Measurements from ENCODE around the gene SLC2A11.

GRCh38 chr22:23818541-23818940 lies 39.1 kb upstream of the SLC2A11 start:
- TF ChIP-seq CTCF (IDR thresholded peaks at IDR 0.05) (no peak), POLR2A (IDR thresholded peaks at IDR 0.05) (no peak)

Data from thyroid gland (tissue), 4 donors.